ENCODE results near the gene GNL1. TPM values are rescaled to one million over a fixed set of nuclear protein-coding genes. Genes with fewer than 3 reads are reported as not detected.
A peak's percentile ranks its signal among the peaks of the same experiment; 100 is the strongest.
"Not testable (repeated sequence)": the region's sequence is repeated elsewhere in the genome, so short reads cannot be mapped to it uniquely, and the experiment has no call there.

Gene GNL1
- total RNA-seq, 1 experiment from 2014 or later, result 78.4 TPM

DNA sequence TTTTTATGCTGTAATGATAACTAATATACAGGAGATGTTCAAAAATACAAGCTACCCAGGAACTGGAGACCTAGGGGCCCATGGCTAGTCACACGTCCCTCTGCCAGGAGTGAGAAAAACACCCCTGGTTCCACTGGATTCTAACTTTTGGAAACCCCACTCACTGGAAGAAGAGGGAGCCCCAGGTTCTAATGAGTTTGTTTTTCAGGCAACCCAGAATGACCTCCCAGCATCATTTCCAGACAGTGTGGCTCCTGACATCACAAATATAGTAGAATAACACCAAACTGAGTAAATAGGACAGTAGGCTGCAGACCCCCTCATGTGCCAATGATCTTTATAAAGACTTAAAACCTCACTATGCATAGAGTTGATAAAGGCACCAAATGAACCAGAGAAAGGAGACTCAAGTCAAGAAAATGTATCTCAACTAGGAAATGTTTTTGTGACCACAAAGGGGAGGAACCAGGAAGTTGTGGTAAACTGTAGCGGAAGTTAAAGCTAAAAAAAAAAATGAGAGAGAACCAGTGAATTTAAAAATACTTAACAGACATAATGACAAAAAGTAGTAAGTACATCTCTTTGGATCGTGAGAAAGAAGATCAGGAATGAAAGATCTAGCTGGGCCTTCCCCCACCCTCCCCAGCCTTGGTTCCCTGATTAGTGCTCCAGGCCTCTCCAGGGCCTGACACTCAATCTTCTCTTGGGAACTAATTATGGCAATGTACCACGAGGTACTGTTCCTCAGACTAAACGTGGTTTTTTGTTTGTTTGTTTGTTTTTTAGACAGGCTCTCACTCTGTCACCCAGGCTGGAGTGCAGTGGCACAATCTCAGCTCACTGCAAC, 47.2 kb downstream of the GNL1 start:
- Histone ChIP-seq H3K36me3 (replicated peaks; ENCODE audit: control insufficient read depth, insufficient read depth, low read length) (no peaks in the 10 kb centered on the region), H3K27me3 (ENCODE audit: control insufficient read depth, insufficient read depth, low read length) (no peaks in the 10 kb centered on the region), H3K4me3 (ENCODE audit: insufficient read depth, low read depth, low read length) (no peak overlapping the region)
- DNase-seq, result no peak

- no peak for DNase-seq
- Histone ChIP-seq H3K27me3 (ENCODE audit: control insufficient read depth, insufficient read depth, low read length) (no peaks in the 10 kb centered on the region), H3K36me3 (replicated peaks; ENCODE audit: control insufficient read depth, insufficient read depth, low read length) (no peaks in the 10 kb centered on the region), H3K4me3 (ENCODE audit: insufficient read depth, low read depth, low read length) (no peak overlapping the region)
These were observed 48.2 kb downstream of the GNL1 start for GRCh38 chr6:30507849-30508827.

DNA sequence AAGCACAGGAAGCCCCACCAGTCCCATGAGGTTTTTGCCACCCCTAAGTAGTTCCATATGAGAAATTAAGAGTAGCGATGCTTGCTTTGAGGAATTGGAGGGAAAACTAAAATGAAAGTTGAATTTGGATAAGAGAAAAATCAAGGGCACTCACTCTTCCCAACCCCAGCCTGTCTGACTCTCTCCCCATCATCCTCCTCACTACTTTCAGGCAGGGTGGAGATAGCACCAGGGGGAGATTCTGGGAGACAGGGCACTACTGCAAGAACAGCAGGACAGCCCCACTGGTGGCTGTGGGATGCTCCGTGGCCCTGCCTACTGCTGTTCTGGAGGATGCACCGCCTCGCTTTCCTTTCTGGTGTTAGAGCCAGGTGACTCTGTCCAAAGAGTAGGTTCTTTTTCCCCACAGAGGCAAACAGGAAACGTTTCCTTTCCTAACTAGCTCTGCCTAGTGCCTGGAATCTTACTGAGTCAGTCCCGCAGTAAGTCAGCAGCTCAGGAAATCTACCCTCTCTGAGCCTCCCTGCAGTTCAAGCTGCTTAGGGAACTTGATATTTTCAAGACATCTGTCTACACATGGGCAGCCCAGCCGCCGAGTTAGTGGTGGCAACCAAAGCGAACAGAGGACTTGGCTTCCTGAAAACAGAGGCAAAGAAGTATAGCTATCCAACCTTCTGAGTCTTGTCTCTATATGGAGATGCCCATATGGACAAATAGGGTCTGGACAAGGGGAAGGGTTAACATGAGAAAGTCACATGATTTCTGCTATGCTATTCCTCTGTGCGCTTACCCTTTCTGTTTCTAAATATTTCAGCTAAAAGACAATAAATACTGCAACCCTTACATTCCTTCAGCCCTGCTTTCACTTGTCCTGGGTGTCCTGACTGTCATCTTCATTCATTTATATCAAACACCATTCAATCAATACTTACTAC, 55.6 kb downstream of the GNL1 start:
- Histone ChIP-seq H3K36me3 (replicated peaks; ENCODE audit: control insufficient read depth, insufficient read depth, low read length) (no peaks in the 10 kb centered on the region), H3K4me3 (ENCODE audit: insufficient read depth, low read depth, low read length) (no peak overlapping the region), H3K27me3 (ENCODE audit: control insufficient read depth, insufficient read depth, low read length) (no peaks in the 10 kb centered on the region)
- peak; percentile 20 for DNase-seq

DNA sequence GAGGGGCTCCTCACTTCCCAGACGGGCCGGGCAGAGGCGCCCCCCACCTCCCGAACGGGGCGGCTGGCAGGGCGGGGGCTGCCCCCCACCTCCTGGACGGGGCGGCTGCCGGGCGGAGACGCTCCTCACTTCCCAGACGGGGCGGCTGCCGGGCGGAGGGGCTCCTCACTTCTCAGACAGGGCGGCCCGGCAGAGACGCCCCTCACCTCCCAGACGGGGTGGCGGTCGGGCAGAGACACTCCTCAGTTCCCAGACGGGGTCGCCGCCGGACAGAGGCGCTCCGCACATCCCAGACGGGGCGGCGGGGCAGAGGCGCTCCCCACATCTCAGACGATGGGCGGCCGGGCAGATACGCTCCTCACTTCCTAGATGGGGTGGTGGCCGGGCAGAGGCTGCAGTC, 57.6 kb downstream of the GNL1 start:
- H3K36me3 ChIP-seq (replicated peaks; ENCODE audit: control insufficient read depth, insufficient read depth, low read length); H3K4me3 ChIP-seq (ENCODE audit: insufficient read depth, low read depth, low read length); H3K27me3 ChIP-seq (ENCODE audit: control insufficient read depth, insufficient read depth, low read length); DNase-seq: not testable (repeated sequence)

- H3K4me3 ChIP-seq (ENCODE audit: insufficient read depth, low read depth, low read length), result no peak overlapping the region
- H3K27me3 ChIP-seq (ENCODE audit: control insufficient read depth, insufficient read depth, low read length), result no peaks in the 10 kb centered on the region
- H3K36me3 ChIP-seq (replicated peaks; ENCODE audit: control insufficient read depth, insufficient read depth, low read length), result no peaks in the 10 kb centered on the region; the same call in 1 of the 2 replicates
- DNase-seq, result no peak
These were observed 58.6 kb downstream of the GNL1 start for GRCh38 chr6:30497714-30498113.

GRCh38 chr6:30497261-30497599, 59.1 kb downstream of the GNL1 start:
- not testable (repeated sequence) for H3K36me3 ChIP-seq (replicated peaks; ENCODE audit: control insufficient read depth, insufficient read depth, low read length); DNase-seq; H3K4me3 ChIP-seq (ENCODE audit: insufficient read depth, low read depth, low read length); H3K27me3 ChIP-seq (ENCODE audit: control insufficient read depth, insufficient read depth, low read length)

DNA sequence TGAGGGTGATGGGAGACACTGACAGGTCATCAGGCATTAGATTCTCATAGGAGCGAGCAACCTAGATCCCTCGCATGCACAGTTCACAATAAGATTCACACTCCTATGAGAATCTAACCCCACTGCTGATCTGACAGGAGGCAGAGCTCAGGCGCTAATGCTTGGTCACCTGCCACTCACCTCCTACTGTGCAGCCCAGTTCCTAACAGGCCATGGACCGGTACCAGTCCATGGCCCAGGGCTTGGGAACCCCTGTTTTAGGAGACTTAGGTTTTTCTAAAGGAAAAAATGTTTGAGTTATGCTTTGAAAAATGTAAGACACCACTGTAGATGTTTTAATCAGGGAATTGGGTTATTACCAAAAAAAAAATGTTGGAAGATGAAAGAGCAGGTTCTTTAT, 60.3 kb downstream of the GNL1 start:
- Histone ChIP-seq H3K4me3 (ENCODE audit: insufficient read depth, low read depth, low read length) (no peak overlapping the region), H3K27me3 (ENCODE audit: control insufficient read depth, insufficient read depth, low read length) (no peaks in the 10 kb centered on the region), H3K36me3 (replicated peaks; ENCODE audit: control insufficient read depth, insufficient read depth, low read length) (peaks cover 8% of the 10 kb centered on the region)
- no peak for DNase-seq

DNA sequence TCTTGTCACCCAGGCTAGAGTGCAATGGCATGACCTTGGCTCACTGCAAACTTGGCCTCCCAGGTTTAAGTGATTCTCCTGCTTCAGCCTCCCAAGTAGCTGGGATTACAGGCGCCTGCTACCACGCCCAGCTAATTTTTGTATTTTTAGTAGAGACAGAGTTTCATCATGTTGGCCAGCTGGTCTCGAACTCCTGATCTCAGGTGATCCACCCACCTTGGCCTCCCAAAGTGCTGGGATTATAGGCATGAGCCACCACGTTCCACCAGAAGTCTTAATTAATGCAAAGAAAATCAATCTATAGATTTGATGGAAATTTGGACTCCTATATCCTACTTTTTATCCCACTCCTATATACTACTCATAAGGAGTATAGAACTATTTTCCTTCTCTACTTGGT, 61.2 kb downstream of the GNL1 start:
- peaks cover 16% of the 10 kb centered on the region for H3K36me3 ChIP-seq (replicated peaks; ENCODE audit: control insufficient read depth, insufficient read depth, low read length)
- not testable (repeated sequence) for DNase-seq; H3K4me3 ChIP-seq (ENCODE audit: insufficient read depth, low read depth, low read length); H3K27me3 ChIP-seq (ENCODE audit: control insufficient read depth, insufficient read depth, low read length)

- Histone ChIP-seq H3K36me3 (replicated peaks; ENCODE audit: control insufficient read depth, insufficient read depth, low read length) (peaks cover 16% of the 10 kb centered on the region), H3K4me3 (ENCODE audit: insufficient read depth, low read depth, low read length) (no peak overlapping the region), H3K27me3 (ENCODE audit: control insufficient read depth, insufficient read depth, low read length) (peaks cover 1% of the 10 kb centered on the region; the same call in 1 of the 2 replicates)
- no peak for DNase-seq
These were observed 61.9 kb downstream of the GNL1 start for GRCh38 chr6:30494291-30494861.

DNA sequence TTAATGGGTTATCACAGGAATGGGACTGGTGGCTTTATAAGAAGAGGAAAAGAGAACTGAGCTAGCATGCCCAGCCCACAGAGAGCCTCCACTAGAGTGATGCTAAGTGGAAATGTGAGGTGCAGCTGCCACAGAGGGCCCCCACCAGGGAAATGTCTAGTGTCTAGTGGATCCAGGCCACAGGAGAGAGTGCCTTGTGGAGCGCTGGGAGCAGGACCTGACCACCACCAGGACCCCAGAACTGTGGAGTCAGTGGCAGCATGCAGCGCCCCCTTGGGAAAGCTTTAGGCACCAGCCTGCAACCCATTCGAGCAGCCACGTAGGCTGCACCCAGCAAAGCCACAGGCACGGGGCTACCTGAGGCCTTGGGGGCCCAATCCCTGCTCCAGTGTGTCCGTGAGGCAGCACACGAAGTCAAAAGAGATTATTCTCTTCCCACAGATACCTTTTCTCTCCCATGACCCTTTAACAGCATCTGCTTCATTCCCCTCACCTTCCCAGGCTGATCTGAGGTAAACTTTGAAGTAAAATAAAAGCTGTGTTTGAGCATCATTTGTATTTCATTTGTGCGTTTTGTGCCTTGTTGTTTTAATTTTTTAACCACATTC, 62.5 kb downstream of the GNL1 start:
- peaks cover 1% of the 10 kb centered on the region; the same call in 1 of the 2 replicates for H3K27me3 ChIP-seq (ENCODE audit: control insufficient read depth, insufficient read depth, low read length)
- DNase-seq, result peak; percentile 79
- peaks cover 16% of the 10 kb centered on the region for H3K36me3 ChIP-seq (replicated peaks; ENCODE audit: control insufficient read depth, insufficient read depth, low read length)
- no peak overlapping the region for H3K4me3 ChIP-seq (ENCODE audit: insufficient read depth, low read depth, low read length)

DNA sequence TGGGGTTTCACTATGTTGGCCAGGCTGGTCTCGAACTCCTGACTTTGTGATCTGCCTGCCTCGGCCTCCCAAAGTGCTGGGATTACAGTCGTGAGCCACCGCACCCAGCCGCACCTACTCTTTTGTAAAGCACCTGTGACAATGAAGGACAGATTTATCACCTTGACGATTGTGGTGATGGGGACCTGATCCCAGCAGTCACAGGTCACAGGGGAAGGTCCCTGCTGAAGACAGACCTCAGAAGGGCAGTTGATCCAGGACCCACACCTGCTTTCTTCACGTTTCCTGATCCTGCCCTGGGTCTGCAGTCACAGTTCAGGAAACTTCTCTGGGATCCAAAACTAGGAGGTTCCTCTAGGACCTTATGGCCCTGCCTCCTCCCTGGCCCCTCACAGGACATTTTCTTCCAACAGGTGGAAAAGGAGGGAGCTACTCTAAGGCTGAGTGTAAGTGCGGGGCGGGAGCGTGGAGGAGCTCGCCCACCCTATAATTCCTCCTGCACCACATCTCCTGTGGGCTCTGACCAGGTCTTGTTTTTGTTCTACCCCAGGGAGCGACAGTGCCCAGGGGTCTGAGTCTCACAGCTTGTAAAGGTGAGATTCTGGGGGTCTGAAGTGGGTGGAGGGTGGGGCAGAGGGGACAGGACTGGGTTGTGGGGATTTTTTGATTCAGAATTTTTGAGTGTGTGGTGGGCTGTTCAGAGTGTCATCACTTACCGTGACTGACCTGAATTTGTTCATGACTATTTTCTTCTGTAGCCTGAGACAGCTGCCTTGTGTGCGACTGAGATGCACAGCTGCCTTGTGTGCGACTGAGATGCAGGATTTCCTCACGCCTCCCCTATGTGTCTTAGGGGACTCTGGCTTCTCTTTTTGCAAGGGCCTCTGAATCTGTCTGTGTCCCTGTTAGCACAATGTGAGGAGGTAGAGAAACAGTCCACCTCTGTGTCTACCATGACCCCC, 64.0 kb downstream of the GNL1 start:
- DNase-seq, result no peak
- Histone ChIP-seq H3K4me3 (ENCODE audit: insufficient read depth, low read depth, low read length) (no peak overlapping the region), H3K27me3 (ENCODE audit: control insufficient read depth, insufficient read depth, low read length) (peaks cover 1% of the 10 kb centered on the region; the same call in 1 of the 2 replicates), H3K36me3 (replicated peaks; ENCODE audit: control insufficient read depth, insufficient read depth, low read length) (peaks cover 16% of the 10 kb centered on the region)
